Epithelial cell of proximal tubule (primary cell): Measurements from ENCODE around the gene TBC1D16. TPM values are rescaled to one million over a fixed set of nuclear protein-coding genes. Genes with fewer than 3 reads are reported as not detected.
"Not testable (repeated sequence)": the region's sequence is repeated elsewhere in the genome, so short reads cannot be mapped to it uniquely, and the experiment has no call there.

Experiments
- DNase-seq: peaks from one replicate; pipeline ENCODE4 v3.0.0-alpha.2; 2011; ENCODE audit warnings: low read depth
- H3K4me3 ChIP-seq: 2 replicates; pipeline ENCODE4 v1.5.1; 2011; ENCODE audit warnings: low read depth, mild to moderate bottlenecking, low read length
- CTCF ChIP-seq: conservative IDR thresholded peaks from 2 replicates; pipeline ENCODE4 v1.5.1; 2012; ENCODE audit warnings: low read depth, mild to moderate bottlenecking, low read length
- total RNA-seq: library from RNA; depleted of rRNA; stranded (reverse); fragments of >200 nt; gene quantifications from 2 replicates; pipeline ENCODE4 v1.2.3, GENCODE V29; 2015

TBC1D16 gene
- total RNA-seq, 1 donor from 2014 or later = 19.9 TPM

DNA sequence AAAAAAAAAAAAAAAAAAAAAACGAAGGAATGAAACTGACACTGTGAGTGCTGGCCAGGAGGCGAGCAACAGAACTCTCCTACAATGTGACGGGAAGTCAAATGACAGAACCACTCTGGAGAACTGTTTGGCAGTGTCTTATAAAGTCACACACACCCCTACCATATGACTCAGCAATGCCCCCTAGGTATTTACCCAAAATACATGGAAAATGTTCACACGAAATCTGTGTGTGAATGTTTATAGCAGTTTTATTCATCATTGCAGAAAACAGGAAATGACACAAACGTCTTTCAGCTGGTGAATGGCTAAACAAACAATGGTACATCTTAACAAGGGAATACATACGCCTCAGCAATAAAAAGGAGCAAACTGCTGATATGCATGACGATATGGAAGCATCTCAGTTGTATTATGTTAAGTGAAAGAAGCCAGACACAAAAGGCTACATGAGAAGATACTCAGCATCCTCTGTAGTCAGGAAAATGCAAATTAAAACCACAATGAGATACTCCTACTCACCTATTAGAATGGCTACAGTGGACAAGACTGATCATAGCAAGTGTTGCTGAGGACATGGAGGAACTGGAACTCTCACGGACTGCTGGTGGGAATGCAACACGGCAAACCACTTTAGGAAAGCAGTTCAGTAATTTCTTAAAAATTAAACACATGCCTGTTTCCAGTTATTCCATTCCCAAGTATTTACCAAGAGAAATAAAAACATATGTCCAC is 74.7 kb downstream of the TBC1D16 start:
- no peak for TF ChIP-seq CTCF
- no peak for DNase-seq
- no peak overlapping the region for H3K4me3 ChIP-seq

DNA sequence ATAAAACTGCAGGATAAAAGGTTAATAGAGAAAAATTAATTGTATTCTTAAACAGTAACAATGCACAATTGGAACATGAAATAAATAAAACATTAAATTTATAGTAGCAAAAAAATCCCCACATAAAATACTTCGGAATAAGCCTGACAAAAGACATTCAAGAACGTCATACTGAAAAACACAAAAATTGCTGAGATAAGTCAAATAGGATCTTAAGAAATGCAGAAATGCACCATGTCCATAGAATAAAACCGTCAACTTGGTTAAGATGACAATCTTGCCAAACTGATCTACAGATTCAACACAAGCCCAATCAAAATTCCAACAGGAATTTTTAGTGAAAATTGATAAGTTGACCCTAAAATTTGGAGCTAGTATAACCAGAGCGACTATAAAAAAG is 76.6 kb downstream of the TBC1D16 start:
- TF ChIP-seq CTCF = no peak
- no peak overlapping the region for H3K4me3 ChIP-seq
- DNase-seq = no peak

GRCh38 chr17:79956853-79957252 is 78.8 kb downstream of the TBC1D16 start:
- TF ChIP-seq CTCF = no peak
- H3K4me3 ChIP-seq = no peak overlapping the region
- no peak for DNase-seq

DNA sequence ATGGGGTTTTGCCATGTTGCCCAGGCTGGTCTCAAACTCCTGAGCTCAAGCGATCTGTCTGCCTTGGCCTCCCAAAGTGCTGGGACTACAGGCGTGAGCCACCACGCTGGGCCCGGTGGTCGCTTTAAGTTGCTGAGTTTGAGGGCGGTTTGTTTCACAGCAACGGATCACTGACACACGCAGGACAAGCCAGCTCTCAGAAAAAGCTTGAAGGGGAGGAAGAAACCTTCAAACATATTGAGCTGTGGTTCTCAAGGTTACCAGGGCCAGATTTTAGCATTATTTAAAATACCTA is 79.3 kb downstream of the TBC1D16 start:
- not testable (repeated sequence) for DNase-seq, H3K4me3 ChIP-seq

- DNase-seq = no peak
- no peak overlapping the region for H3K4me3 ChIP-seq
- TF ChIP-seq CTCF = no peak
These were observed 79.8 kb downstream of the TBC1D16 start for GRCh38 chr17:79955691-79956440.

DNA sequence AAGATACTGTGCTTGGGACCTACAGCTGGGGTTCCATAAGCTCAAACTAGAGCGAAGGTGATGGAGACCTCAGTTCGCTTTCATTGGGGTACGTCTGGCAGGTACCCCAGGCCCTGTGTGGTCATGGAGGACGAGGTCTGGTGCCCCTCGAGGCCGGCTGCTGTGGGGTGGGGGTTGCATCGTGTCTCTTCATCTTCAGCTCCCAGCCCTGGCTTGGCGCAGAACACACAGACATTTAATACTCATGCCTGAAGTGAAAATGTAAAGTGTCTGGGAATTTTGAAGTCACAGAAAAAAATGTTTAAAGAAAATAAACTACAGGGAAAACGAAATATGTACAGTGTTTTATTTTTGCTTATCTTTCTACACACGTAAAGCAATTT is 80.5 kb downstream of the TBC1D16 start:
- DNase-seq = no peak
- TF ChIP-seq CTCF = no peak
- H3K4me3 ChIP-seq = no peak overlapping the region

GRCh38 chr17:79954281-79955166 is 81.1 kb downstream of the TBC1D16 start:
- H3K4me3 ChIP-seq = no peak overlapping the region
- no peak for TF ChIP-seq CTCF

More at GRCh38 chr17:79954281-79955166, 81.1 kb downstream of the TBC1D16 start:
- no peak for DNase-seq
